SU-DHL-6 (cell line): ENCODE results near the gene SLC25A25.

ENCODE experiments used
- H2AFZ ChIP-seq: fragments of 200-600 bp; sonication (generic); 2 replicates; pipeline ENCODE4 v1.6.1; 2014; ENCODE audit warnings: low read depth, mild to moderate bottlenecking, moderate library complexity, mixed read lengths, antibody characterized with exemption, low read length; ENCODE audit not compliant: severe bottlenecking
- H3F3A ChIP-seq: fragments of 200-600 bp; shearing (Covaris generic); 2 replicates; pipeline ENCODE4 v1.6.0; 2016; ENCODE audit warnings: antibody characterized with exemption, mild to moderate bottlenecking; ENCODE audit not compliant: insufficient read depth
- H3K27ac ChIP-seq: fragments of 200-600 bp; sonication (generic); 2 replicates; pipeline ENCODE4 v1.5.1; 2016; ENCODE audit warnings: low read depth, mild to moderate bottlenecking, low read length, moderate library complexity, mixed read lengths
- H3K27me3 ChIP-seq: fragments of 200-600 bp; sonication (generic), shearing (Covaris generic); 2 replicates; pipeline ENCODE4 v1.6.0; 2014; ENCODE audit warnings: mild to moderate bottlenecking, low read length
- H3K36me3 ChIP-seq: fragments of 200-600 bp; sonication (generic); 2 replicates; pipeline ENCODE4 v1.6.1; 2014; ENCODE audit warnings: mild to moderate bottlenecking, low read length, mixed read lengths
- H3K4me2 ChIP-seq: fragments of 300-600, 200-600 bp; shearing (Covaris generic), sonication (generic); 2 replicates; pipeline ENCODE4 v1.6.0; 2014; ENCODE audit warnings: low read length, low read depth, mild to moderate bottlenecking; ENCODE audit not compliant: poor library complexity, severe bottlenecking
- H3K4me3 ChIP-seq: fragments of 200-600 bp; sonication (generic); 2 replicates; pipeline ENCODE4 v1.5.1; 2014; ENCODE audit warnings: antibody characterized with exemption, low read length, mild to moderate bottlenecking, mixed read lengths; ENCODE audit not compliant: insufficient read depth, poor library complexity, severe bottlenecking
- H3K79me2 ChIP-seq: fragments of 200-600 bp; sonication (generic); 2 replicates; pipeline ENCODE4 v1.6.1; 2014; ENCODE audit warnings: mild to moderate bottlenecking, low read length, moderate library complexity; ENCODE audit not compliant: insufficient read depth
- H3K9ac ChIP-seq: fragments of 200-600 bp; sonication (generic); 2 replicates; pipeline ENCODE4 v1.7.0; 2014; ENCODE audit warnings: mild to moderate bottlenecking, low read length
- H3K9me2 ChIP-seq: fragments of 200-600 bp; sonication (generic); replicated peaks from 2 replicates; pipeline ENCODE4 v1.6.1; 2014; ENCODE audit warnings: low read length; ENCODE audit not compliant: insufficient read depth
- H3K9me3 ChIP-seq: fragments of 200-600 bp; sonication (generic); 2 replicates; pipeline ENCODE4 v1.6.1; 2014; ENCODE audit warnings: low read length, mixed read lengths; ENCODE audit not compliant: insufficient read depth
- H4K20me1 ChIP-seq: fragments of 200-600 bp; sonication (generic); 2 replicates; pipeline ENCODE4 v1.6.1; 2014; ENCODE audit warnings: low read depth, mild to moderate bottlenecking, antibody characterized with exemption, low read length, moderate library complexity, mixed read lengths
- EZH2phosphoT487 ChIP-seq: fragments of 200-600 bp; sonication (generic), shearing (Covaris generic); conservative IDR thresholded peaks from 2 replicates; pipeline ENCODE4 v1.6.1; 2018; ENCODE audit warnings: mild to moderate bottlenecking, antibody characterized with exemption, low read length, moderate library complexity, mixed read lengths
- TF ChIP-seq, protein P1 (sequence below): fragments of 200-600 bp; sonication (generic); IDR thresholded peaks from one replicate; pipeline ENCODE4 v1.5.1; 2017; ENCODE audit warnings: antibody characterized with exemption, mild to moderate bottlenecking, low read length, moderate library complexity; ENCODE audit not compliant: insufficient read depth, poor library complexity, severe bottlenecking

SLC25A25 gene

DNA sequence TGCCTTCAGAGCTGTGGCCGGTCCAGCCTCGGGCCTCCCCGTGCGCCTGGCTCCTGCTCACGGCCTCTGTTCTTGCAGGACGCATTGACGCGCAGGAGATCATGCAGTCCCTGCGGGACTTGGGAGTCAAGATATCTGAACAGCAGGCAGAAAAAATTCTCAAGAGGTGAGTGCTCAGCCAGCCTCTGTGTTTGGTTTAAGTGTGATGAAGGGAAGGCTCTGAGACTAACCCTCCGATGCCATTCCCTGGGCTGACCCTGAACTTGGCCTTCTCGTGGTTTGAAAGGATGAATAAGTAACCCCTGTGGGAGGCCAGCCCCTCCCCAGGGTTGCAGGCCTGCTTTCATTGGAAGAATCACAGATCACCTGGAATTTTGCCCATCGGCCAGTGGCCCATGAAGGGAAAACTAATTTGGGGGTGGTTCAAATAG is 33.2 kb downstream of the SLC25A25 start:
- Histone ChIP-seq H3K4me3 (no peak overlapping the region), H2AFZ (no peak overlapping the region), H3K9me2 (no peaks in the 10 kb centered on the region), H3F3A (no peaks in the 10 kb centered on the region), H3K27ac (no peak overlapping the region), H3K9me3 (no peaks in the 10 kb centered on the region), H3K9ac (no peak overlapping the region), H3K4me2 (no peak overlapping the region), H3K79me2 (peaks cover 38% of the 10 kb centered on the region), H3K27me3 (no peaks in the 10 kb centered on the region), H4K20me1 (no peaks in the 10 kb centered on the region), H3K36me3 (no peaks in the 10 kb centered on the region)
- TF ChIP-seq, protein P1, sequence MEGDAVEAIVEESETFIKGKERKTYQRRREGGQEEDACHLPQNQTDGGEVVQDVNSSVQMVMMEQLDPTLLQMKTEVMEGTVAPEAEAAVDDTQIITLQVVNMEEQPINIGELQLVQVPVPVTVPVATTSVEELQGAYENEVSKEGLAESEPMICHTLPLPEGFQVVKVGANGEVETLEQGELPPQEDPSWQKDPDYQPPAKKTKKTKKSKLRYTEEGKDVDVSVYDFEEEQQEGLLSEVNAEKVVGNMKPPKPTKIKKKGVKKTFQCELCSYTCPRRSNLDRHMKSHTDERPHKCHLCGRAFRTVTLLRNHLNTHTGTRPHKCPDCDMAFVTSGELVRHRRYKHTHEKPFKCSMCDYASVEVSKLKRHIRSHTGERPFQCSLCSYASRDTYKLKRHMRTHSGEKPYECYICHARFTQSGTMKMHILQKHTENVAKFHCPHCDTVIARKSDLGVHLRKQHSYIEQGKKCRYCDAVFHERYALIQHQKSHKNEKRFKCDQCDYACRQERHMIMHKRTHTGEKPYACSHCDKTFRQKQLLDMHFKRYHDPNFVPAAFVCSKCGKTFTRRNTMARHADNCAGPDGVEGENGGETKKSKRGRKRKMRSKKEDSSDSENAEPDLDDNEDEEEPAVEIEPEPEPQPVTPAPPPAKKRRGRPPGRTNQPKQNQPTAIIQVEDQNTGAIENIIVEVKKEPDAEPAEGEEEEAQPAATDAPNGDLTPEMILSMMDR: no peak
- TF ChIP-seq EZH2phosphoT487: no peak

DNA sequence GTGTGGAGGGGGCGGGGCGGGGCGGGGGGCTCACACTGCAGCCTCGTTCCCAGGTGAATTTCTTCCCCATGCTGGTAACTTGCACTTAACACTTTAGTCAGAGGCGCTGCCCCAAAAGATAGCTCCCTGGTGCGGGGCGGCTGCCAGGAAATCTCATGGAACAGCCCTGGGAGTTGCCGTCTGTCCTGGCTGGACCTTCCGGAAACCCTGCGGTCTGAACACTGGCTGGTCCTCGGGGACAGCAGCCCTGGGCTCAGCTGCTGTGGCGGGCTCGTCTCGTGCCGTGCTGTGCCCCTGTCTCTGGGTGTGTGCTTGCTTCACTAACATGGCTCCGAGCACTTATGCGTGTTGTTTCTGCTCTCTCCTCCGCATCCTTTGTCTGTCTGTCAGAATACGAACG is 33.7 kb downstream of the SLC25A25 start:
- Histone ChIP-seq H3F3A (no peaks in the 10 kb centered on the region), H3K36me3 (no peaks in the 10 kb centered on the region), H3K4me3 (no peak overlapping the region), H3K9me3 (no peaks in the 10 kb centered on the region), H3K4me2 (no peak overlapping the region), H3K27me3 (no peaks in the 10 kb centered on the region), H2AFZ (no peak overlapping the region), H4K20me1 (no peaks in the 10 kb centered on the region), H3K9me2 (no peaks in the 10 kb centered on the region), H3K27ac (no peak overlapping the region), H3K9ac (no peak overlapping the region), H3K79me2 (peaks cover 34% of the 10 kb centered on the region)
- TF ChIP-seq, protein P1: no peak
- no peak for TF ChIP-seq EZH2phosphoT487

DNA sequence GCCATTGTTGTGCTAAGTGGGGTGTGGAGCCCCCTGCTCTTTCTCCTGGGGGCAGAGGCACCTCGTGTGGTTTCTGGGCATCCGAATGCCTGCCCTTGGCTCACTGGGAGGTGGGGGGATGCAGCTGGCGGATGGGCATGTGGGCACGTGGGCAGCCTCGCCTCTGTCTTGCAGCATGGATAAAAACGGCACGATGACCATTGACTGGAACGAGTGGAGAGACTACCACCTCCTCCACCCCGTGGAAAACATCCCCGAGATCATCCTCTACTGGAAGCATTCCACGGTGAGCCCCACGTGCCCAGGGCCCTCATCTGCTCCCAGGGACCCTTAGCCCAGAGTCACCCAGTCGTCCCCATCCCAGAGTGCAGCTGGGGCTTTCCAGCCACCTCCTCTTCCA is 34.2 kb downstream of the SLC25A25 start:
- TF ChIP-seq, protein P1: no peak
- TF ChIP-seq EZH2phosphoT487: no peak
- Histone ChIP-seq H3K27me3 (no peaks in the 10 kb centered on the region), H3K79me2 (peaks cover 29% of the 10 kb centered on the region), H3K4me2 (no peak overlapping the region), H3K9ac (no peak overlapping the region), H3F3A (no peaks in the 10 kb centered on the region), H3K9me3 (no peaks in the 10 kb centered on the region), H3K9me2 (no peaks in the 10 kb centered on the region), H3K36me3 (no peaks in the 10 kb centered on the region), H3K4me3 (no peak overlapping the region), H4K20me1 (no peaks in the 10 kb centered on the region), H3K27ac (no peak overlapping the region), H2AFZ (no peak overlapping the region)
